Measurements from ENCODE around the gene C17orf113.

- TF ChIP-seq TARDBP (CRISPR knock-in tag; IDR thresholded peaks at IDR 0.05) (no peak), TBP (CRISPR knock-in tag; IDR thresholded peaks at IDR 0.05) (no peak), SNRNP70 (IDR thresholded peaks at IDR 0.05; ENCODE audit: low read depth, low read length) (no peak), CTCF (CRISPR knock-in tag; IDR thresholded peaks at IDR 0.05) (no peak), FOXK2 (IDR thresholded peaks at IDR 0.05) (no peak), SOX5 (CRISPR knock-in tag; IDR thresholded peaks at IDR 0.05; ENCODE audit: borderline replicate concordance) (no peak)
Measured at GRCh38 chr17:42041619-42042018, 8.8 kb downstream of the C17orf113 start.

Data from HepG2 (cell line).